Activated naive CD8-positive, alpha-beta T cell treated with anti-CD3 and anti-CD28 coated beads, Interleukin-2, amount 50 U/mL, for 24 hours (primary cell): ENCODE results near the gene DGCR2.
A peak's percentile ranks its signal among the peaks of the same experiment; 100 is the strongest.
"Not testable (repeated sequence)": the region's sequence is repeated elsewhere in the genome, so short reads cannot be mapped to it uniquely, and the experiment has no call there.

Source experiments
- ATAC-seq: fragments of 150-1000 bp; cut with Tn5 transposase; one replicate; pipeline ENCODE4 v1.10.0; 2021
- DNase-seq: peaks from one replicate; pipeline ENCODE4 v3.0.0; 2021
- H3K27ac Mint-ChIP-seq: one replicate; pipeline ENCODE4 v1.8.0; 2021; ENCODE audit warnings: mild to moderate bottlenecking, mixed read lengths
- H3K27me3 Mint-ChIP-seq: one replicate; pipeline ENCODE4 v1.8.0; 2021; ENCODE audit warnings: mixed read lengths
- H3K36me3 Mint-ChIP-seq: one replicate; pipeline ENCODE4 v1.8.0; 2021; ENCODE audit warnings: low read depth, mixed read lengths
- H3K4me1 Mint-ChIP-seq: one replicate; pipeline ENCODE4 v1.8.0; 2021; ENCODE audit warnings: mixed read lengths
- H3K4me3 Mint-ChIP-seq: one replicate; pipeline ENCODE4 v1.8.0; 2021; ENCODE audit warnings: mild to moderate bottlenecking, moderate library complexity, mixed read lengths
- H3K9me3 Mint-ChIP-seq: one replicate; pipeline ENCODE4 v1.8.0; 2021; ENCODE audit warnings: mixed read lengths

Gene DGCR2

GRCh38 chr22:19013881-19014598 lies 108.2 kb downstream of the DGCR2 start:
- H3K4me3 Mint-ChIP-seq, H3K36me3 Mint-ChIP-seq, H3K27ac Mint-ChIP-seq, ATAC-seq, H3K4me1 Mint-ChIP-seq, H3K9me3 Mint-ChIP-seq, DNase-seq: not testable (repeated sequence)
- H3K27me3 Mint-ChIP-seq, result peaks cover 37% of the 10 kb centered on the region

- not testable (repeated sequence) for H3K4me3 Mint-ChIP-seq, DNase-seq, H3K36me3 Mint-ChIP-seq, H3K27ac Mint-ChIP-seq, H3K9me3 Mint-ChIP-seq, H3K4me1 Mint-ChIP-seq, ATAC-seq
- H3K27me3 Mint-ChIP-seq, result peaks cover 31% of the 10 kb centered on the region
Observed at GRCh38 chr22:19013411-19013810, 108.8 kb downstream of the DGCR2 start.

GRCh38 chr22:19012308-19012986 lies 109.8 kb downstream of the DGCR2 start:
- Mint-ChIP-seq H3K4me1 (no peaks in the 10 kb centered on the region), H3K9me3 (no peaks in the 10 kb centered on the region), H3K27ac (no peak overlapping the region), H3K27me3 (peaks cover 33% of the 10 kb centered on the region), H3K36me3 (no peaks in the 10 kb centered on the region), H3K4me3 (no peak overlapping the region)
- DNase-seq, result no peak
- no peak for ATAC-seq

DNA sequence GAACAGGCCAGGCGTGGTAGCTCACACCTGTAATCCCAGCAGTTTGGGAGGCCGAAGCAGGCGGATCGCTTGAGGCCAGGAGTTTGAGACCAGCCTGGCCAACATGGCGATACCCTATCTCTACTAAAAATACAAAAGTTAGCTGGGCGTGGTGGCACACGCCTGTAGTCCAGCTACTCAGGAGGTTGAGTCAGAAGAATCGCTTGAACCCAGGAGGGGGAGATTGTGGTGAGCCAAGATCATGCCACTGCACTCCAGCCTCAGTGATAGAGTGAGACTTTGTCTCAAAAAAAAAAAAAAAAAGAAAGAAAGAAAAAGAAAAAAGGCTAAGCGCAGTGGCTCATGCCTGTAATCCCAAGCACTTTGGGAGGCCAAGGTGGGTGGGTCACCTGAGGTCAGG lies 110.6 kb downstream of the DGCR2 start:
- not testable (repeated sequence) for H3K4me1 Mint-ChIP-seq, ATAC-seq, H3K36me3 Mint-ChIP-seq, H3K9me3 Mint-ChIP-seq, DNase-seq, H3K27ac Mint-ChIP-seq, H3K4me3 Mint-ChIP-seq
- H3K27me3 Mint-ChIP-seq, result peaks cover 37% of the 10 kb centered on the region

- no peak overlapping the region for H3K27ac Mint-ChIP-seq
- DNase-seq, result no peak
- H3K36me3 Mint-ChIP-seq, result no peaks in the 10 kb centered on the region
- no peaks in the 10 kb centered on the region for H3K9me3 Mint-ChIP-seq
- no peak for ATAC-seq
- H3K4me3 Mint-ChIP-seq, result no peak overlapping the region
- no peaks in the 10 kb centered on the region for H3K4me1 Mint-ChIP-seq
- H3K27me3 Mint-ChIP-seq, result peaks cover 34% of the 10 kb centered on the region
Observed at GRCh38 chr22:19011075-19011474, 111.1 kb downstream of the DGCR2 start.

GRCh38 chr22:19005905-19006304 lies 116.3 kb downstream of the DGCR2 start:
- Mint-ChIP-seq H3K27ac (no peak overlapping the region), H3K4me1 (no peaks in the 10 kb centered on the region), H3K27me3 (peaks cover 42% of the 10 kb centered on the region), H3K4me3 (no peak overlapping the region), H3K9me3 (no peaks in the 10 kb centered on the region), H3K36me3 (no peaks in the 10 kb centered on the region)
- ATAC-seq, result no peak
- DNase-seq, result no peak

DNA sequence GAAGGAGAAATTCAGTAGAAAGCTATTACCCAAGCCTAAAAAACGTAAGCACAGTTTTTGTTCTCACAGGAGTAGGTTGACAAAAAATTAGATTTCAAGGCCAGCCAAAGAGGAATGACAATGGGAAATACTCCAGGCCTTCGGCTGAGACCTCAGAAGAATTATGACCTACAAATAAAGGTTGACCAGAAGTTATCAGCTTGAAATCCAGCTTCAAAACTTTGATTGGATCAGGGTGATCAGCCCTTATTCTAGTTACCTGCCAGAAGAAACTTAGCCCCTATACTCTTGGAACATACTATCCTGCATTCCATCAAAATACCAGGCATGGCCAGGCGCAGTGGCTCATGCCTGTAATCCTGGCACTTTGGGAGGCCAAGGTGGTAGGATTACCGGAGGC lies 117.7 kb downstream of the DGCR2 start:
- H3K4me1 Mint-ChIP-seq, result no peaks in the 10 kb centered on the region
- DNase-seq, result no peak
- H3K27me3 Mint-ChIP-seq, result peaks cover 33% of the 10 kb centered on the region
- no peak overlapping the region for H3K27ac Mint-ChIP-seq
- H3K36me3 Mint-ChIP-seq, result no peaks in the 10 kb centered on the region
- H3K9me3 Mint-ChIP-seq, result no peaks in the 10 kb centered on the region
- no peak overlapping the region for H3K4me3 Mint-ChIP-seq
- ATAC-seq, result no peak

- DNase-seq, result no peak
- Mint-ChIP-seq H3K36me3 (no peaks in the 10 kb centered on the region), H3K4me3 (no peak overlapping the region), H3K9me3 (no peaks in the 10 kb centered on the region), H3K4me1 (no peaks in the 10 kb centered on the region), H3K27ac (no peak overlapping the region), H3K27me3 (peaks cover 33% of the 10 kb centered on the region)
- ATAC-seq, result no peak
Observed at GRCh38 chr22:19003508-19003907, 118.7 kb downstream of the DGCR2 start.

DNA sequence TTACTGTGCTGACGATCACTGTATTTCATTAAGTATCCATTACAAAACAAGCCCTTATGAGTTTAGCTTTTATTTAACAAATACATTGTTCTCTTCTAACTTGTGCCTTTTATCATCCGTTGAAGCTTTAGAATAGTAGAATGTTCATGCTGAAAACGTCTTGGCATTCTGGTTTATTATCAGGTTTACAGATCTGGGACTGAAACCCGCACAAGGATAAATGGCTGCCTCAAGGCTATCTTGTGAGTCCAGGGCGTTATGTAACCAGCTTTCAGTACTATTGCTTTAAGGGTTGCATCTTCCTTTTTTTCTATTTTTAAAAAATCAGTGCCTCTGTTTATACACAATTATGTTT lies 119.6 kb downstream of the DGCR2 start:
- Mint-ChIP-seq H3K9me3 (no peaks in the 10 kb centered on the region), H3K27ac (no peak overlapping the region), H3K36me3 (no peaks in the 10 kb centered on the region), H3K4me1 (no peaks in the 10 kb centered on the region), H3K4me3 (no peak overlapping the region), H3K27me3 (peaks cover 28% of the 10 kb centered on the region)
- ATAC-seq (no peak), DNase-seq (no peak)

- Mint-ChIP-seq H3K4me1 (no peaks in the 10 kb centered on the region), H3K9me3 (no peaks in the 10 kb centered on the region), H3K27ac (no peak overlapping the region), H3K4me3 (no peak overlapping the region), H3K36me3 (no peaks in the 10 kb centered on the region), H3K27me3 (peaks cover 26% of the 10 kb centered on the region)
- DNase-seq, result no peak
- no peak for ATAC-seq
Observed at GRCh38 chr22:19001204-19001603, 121.0 kb downstream of the DGCR2 start.

DNA sequence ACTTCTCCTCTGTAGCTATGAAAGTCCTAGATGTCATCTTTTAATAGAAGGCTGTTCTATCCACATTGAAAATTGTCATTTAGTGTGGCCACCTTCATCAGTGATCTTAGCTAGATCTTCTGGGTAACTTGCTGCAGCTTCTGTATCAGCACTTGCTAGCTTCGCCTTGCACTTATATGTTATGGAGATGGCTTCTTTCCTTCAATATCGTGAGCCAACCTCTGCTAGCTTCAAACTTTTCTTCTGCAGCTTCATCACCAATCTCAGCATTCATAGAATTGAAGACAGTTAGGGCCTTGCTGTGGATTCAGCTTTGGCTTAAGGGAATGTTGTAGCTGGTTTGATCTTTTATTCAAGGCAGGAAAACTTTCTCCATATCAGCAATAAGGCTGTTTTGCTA lies 122.1 kb downstream of the DGCR2 start:
- peaks cover 23% of the 10 kb centered on the region for H3K27me3 Mint-ChIP-seq
- ATAC-seq, H3K27ac Mint-ChIP-seq, H3K36me3 Mint-ChIP-seq, H3K9me3 Mint-ChIP-seq, H3K4me3 Mint-ChIP-seq, DNase-seq, H3K4me1 Mint-ChIP-seq: not testable (repeated sequence)

DNA sequence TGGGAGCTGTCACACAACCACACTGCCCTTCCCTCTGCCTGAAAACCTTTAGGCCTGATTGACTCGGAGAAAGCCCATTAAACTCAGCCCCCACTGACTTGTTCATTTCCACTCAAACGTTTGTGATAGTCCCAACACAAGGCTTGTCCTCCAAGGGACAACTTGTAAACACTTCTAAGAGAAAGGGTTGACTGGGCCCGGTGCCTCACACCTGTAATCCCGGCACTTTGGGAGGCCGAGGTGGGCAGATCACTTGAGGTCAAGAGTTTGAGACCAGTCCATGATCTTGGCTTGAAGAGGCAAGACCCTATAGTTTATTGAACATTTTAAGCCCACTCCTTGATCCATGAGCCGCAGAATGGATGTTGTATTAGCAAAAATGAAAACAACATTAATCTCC lies 122.8 kb downstream of the DGCR2 start:
- no peaks in the 10 kb centered on the region for H3K36me3 Mint-ChIP-seq
- no peaks in the 10 kb centered on the region for H3K9me3 Mint-ChIP-seq
- ATAC-seq, result no peak
- H3K27ac Mint-ChIP-seq, result no peak overlapping the region
- no peak overlapping the region for H3K4me3 Mint-ChIP-seq
- peaks cover 18% of the 10 kb centered on the region for H3K27me3 Mint-ChIP-seq
- H3K4me1 Mint-ChIP-seq, result no peaks in the 10 kb centered on the region
- DNase-seq, result no peak

GRCh38 chr22:18999008-18999407 lies 123.2 kb downstream of the DGCR2 start:
- no peaks in the 10 kb centered on the region for H3K4me1 Mint-ChIP-seq
- DNase-seq (peak; percentile 25), ATAC-seq (peak; percentile 36)
- H3K9me3 Mint-ChIP-seq, result no peaks in the 10 kb centered on the region
- peaks cover 18% of the 10 kb centered on the region for H3K27me3 Mint-ChIP-seq
- no peak overlapping the region for H3K4me3 Mint-ChIP-seq
- no peak overlapping the region for H3K27ac Mint-ChIP-seq
- H3K36me3 Mint-ChIP-seq, result no peaks in the 10 kb centered on the region

- no peak overlapping the region for H3K4me3 Mint-ChIP-seq
- H3K4me1 Mint-ChIP-seq, result no peaks in the 10 kb centered on the region
Observed at GRCh38 chr22:18997925-18998315, 124.3 kb downstream of the DGCR2 start.

GRCh38 chr22:18997306-18997924 lies 124.8 kb downstream of the DGCR2 start:
- H3K36me3 Mint-ChIP-seq, result no peaks in the 10 kb centered on the region
- ATAC-seq (no peak), DNase-seq (no peak)
- no peak overlapping the region for H3K27ac Mint-ChIP-seq
- no peaks in the 10 kb centered on the region for H3K4me1 Mint-ChIP-seq
- no peak overlapping the region for H3K4me3 Mint-ChIP-seq
- H3K9me3 Mint-ChIP-seq, result no peaks in the 10 kb centered on the region
- H3K27me3 Mint-ChIP-seq, result peaks cover 20% of the 10 kb centered on the region

More at GRCh38 chr22:18997925-18998315, 124.3 kb downstream of the DGCR2 start:
- H3K9me3 Mint-ChIP-seq, result no peaks in the 10 kb centered on the region
- H3K27ac Mint-ChIP-seq, result no peak overlapping the region
- no peaks in the 10 kb centered on the region for H3K36me3 Mint-ChIP-seq
- no peak for DNase-seq
- peaks cover 19% of the 10 kb centered on the region for H3K27me3 Mint-ChIP-seq
- no peak for ATAC-seq
